ENCODE data around the gene APOO. TPM values are rescaled to one million over a fixed set of nuclear protein-coding genes. Genes with fewer than 3 reads are reported as not detected.

The APOO gene
- total RNA-seq, 4 donors from 2014 or later = 12.1 to 37.3 (median 30.8) TPM

- Histone ChIP-seq H3K4me1 (no peaks in the 10 kb centered on the region), H3K9me3 (no peaks in the 10 kb centered on the region), H3K27me3 (no peaks in the 10 kb centered on the region), H3K36me3 (no peaks in the 10 kb centered on the region), H3K27ac (no peak overlapping the region), H3K4me3 (no peak overlapping the region)
- in situ Hi-C loops (cut with MboI; ENCODE audit: low sequenced_read_pairs in 4 of 4) (no loop called here), intact Hi-C loops (cut with DNase I; ENCODE audit: low total_unique reads) (no loop called here)
- TF ChIP-seq, protein P1, sequence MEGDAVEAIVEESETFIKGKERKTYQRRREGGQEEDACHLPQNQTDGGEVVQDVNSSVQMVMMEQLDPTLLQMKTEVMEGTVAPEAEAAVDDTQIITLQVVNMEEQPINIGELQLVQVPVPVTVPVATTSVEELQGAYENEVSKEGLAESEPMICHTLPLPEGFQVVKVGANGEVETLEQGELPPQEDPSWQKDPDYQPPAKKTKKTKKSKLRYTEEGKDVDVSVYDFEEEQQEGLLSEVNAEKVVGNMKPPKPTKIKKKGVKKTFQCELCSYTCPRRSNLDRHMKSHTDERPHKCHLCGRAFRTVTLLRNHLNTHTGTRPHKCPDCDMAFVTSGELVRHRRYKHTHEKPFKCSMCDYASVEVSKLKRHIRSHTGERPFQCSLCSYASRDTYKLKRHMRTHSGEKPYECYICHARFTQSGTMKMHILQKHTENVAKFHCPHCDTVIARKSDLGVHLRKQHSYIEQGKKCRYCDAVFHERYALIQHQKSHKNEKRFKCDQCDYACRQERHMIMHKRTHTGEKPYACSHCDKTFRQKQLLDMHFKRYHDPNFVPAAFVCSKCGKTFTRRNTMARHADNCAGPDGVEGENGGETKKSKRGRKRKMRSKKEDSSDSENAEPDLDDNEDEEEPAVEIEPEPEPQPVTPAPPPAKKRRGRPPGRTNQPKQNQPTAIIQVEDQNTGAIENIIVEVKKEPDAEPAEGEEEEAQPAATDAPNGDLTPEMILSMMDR (IDR thresholded peaks at IDR 0.05 in 4 of 5, conservative IDR thresholded peaks at IDR 0.05 in 1 of 5) = no peak
- no peak for TF ChIP-seq POLR2A (IDR thresholded peaks at IDR 0.05)
- no peak for ATAC-seq
- DNase-seq = no peak
These were observed 23.9 kb downstream of the APOO start for GRCh38 chrX:23883737-23884354.

DNA sequence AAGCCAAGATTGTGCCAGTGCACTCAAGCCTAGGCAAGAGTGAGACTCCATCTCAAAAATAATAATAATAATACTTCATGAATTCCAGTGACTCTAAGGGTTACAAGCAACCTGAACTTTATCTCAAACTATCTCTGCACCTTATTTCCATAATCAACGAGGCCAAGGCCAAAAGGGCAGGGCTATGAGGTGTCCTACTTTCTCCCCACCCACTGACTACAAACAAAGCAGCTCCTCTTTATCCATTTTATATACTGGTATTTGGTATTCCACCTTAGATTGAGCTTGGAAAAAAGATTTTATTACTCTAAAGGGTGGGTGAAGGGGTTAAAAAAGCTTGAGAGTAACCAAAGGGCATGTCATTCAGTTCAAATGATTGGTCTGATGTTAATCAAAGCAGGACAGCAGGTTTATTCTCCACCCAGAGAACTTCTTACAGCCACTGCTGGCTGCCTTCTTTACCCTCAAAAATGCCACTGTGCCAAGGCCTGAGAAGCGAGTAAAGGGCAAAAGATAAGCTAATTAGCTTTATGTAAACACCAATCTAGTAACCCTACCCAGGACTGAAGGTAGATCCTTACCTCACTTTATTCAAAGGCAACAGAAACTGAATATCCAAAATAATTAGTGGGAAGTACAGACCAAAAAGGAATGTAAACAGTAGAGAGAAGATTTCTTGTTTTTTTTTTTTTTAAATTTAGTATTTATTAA lies 28.2 kb downstream of the APOO start:
- Histone ChIP-seq H3K4me3 (no peak overlapping the region), H3K27me3 (no peaks in the 10 kb centered on the region), H3K4me1 (no peaks in the 10 kb centered on the region), H3K9me3 (no peaks in the 10 kb centered on the region), H3K36me3 (no peaks in the 10 kb centered on the region), H3K27ac (no peak overlapping the region)
- TF ChIP-seq, protein P1 (IDR thresholded peaks at IDR 0.05 in 4 of 5, conservative IDR thresholded peaks at IDR 0.05 in 1 of 5) = no peak
- no peak for TF ChIP-seq POLR2A (IDR thresholded peaks at IDR 0.05)
- ATAC-seq (no peak), DNase-seq (no peak)
- intact Hi-C loops (cut with DNase I; ENCODE audit: low total_unique reads) (no loop called here), in situ Hi-C loops (cut with MboI; ENCODE audit: low sequenced_read_pairs in 4 of 4) (no loop called here)

GRCh38 chrX:23871905-23872546 lies 35.7 kb downstream of the APOO start:
- Histone ChIP-seq H3K4me3 (no peak overlapping the region), H3K27me3 (no peaks in the 10 kb centered on the region), H3K27ac (no peak overlapping the region), H3K36me3 (no peaks in the 10 kb centered on the region), H3K4me1 (no peaks in the 10 kb centered on the region), H3K9me3 (no peaks in the 10 kb centered on the region)
- ATAC-seq (no peak), DNase-seq (no peak)
- intact Hi-C loops (cut with DNase I; ENCODE audit: low total_unique reads) (no loop called here), in situ Hi-C loops (cut with MboI; ENCODE audit: low sequenced_read_pairs in 4 of 4) (no loop called here)
- TF ChIP-seq, protein P1 (IDR thresholded peaks at IDR 0.05 in 4 of 5, conservative IDR thresholded peaks at IDR 0.05 in 1 of 5) = no peak
- TF ChIP-seq POLR2A (IDR thresholded peaks at IDR 0.05) = no peak

- Histone ChIP-seq H3K27ac (no peak overlapping the region), H3K36me3 (no peaks in the 10 kb centered on the region), H3K4me1 (no peaks in the 10 kb centered on the region), H3K4me3 (no peak overlapping the region), H3K9me3 (no peaks in the 10 kb centered on the region), H3K27me3 (no peaks in the 10 kb centered on the region)
- ATAC-seq (no peak), DNase-seq (no peak)
- intact Hi-C loops (cut with DNase I; ENCODE audit: low total_unique reads) = no loop called here
- TF ChIP-seq, protein P1 (IDR thresholded peaks at IDR 0.05 in 4 of 5, conservative IDR thresholded peaks at IDR 0.05 in 1 of 5) = no peak
- no peak for TF ChIP-seq POLR2A (IDR thresholded peaks at IDR 0.05)
- in situ Hi-C loops (cut with MboI; ENCODE audit: low sequenced_read_pairs in 4 of 4) = no loop called here
These were observed 37.7 kb downstream of the APOO start for GRCh38 chrX:23870041-23870440.

All from gastrocnemius medialis (tissue), 4 donors.